Upper lobe of right lung (tissue), 1 donor: ENCODE measurements around the gene P2RX6. TPM values are rescaled to one million over a fixed set of nuclear protein-coding genes. Genes with fewer than 3 reads are reported as not detected.
"Not testable (repeated sequence)": the region's sequence is repeated elsewhere in the genome, so short reads cannot be mapped to it uniquely, and the experiment has no call there.

Experiments
- ATAC-seq: fragments of 200-7000 bp; cut with Tn5 transposase; one replicate; pipeline ENCODE4 v1.9.1; 2020; ENCODE audit warnings: mild to moderate bottlenecking, moderate library complexity
- DNase-seq: peaks from one replicate; pipeline ENCODE4 v3.0.0-alpha.2; 2020
- H3K27ac ChIP-seq: fragments of 200-600 bp; one replicate; pipeline ENCODE4 v1.8.0; 2022
- H3K27me3 ChIP-seq: fragments of 200-600 bp; one replicate; pipeline ENCODE4 v1.8.0; 2022; ENCODE audit warnings: mild to moderate bottlenecking
- H3K36me3 ChIP-seq: fragments of 200-600 bp; one replicate; pipeline ENCODE4 v1.8.0; 2022
- H3K4me1 ChIP-seq: fragments of 200-600 bp; one replicate; pipeline ENCODE4 v1.8.0; 2022
- H3K4me3 ChIP-seq: fragments of 200-600 bp; one replicate; pipeline ENCODE4 v1.8.0; 2022; ENCODE audit warnings: mild to moderate bottlenecking
- H3K9me3 ChIP-seq: fragments of 200-600 bp; one replicate; pipeline ENCODE4 v1.8.0; 2022
- intact Hi-C: fragments of 100-400 bp; cut with DNase I; formaldehyde crosslinking; loops from one replicate; pipeline ENCODE4 v1.11.0; 2022
- total RNA-seq: library from RNA; stranded (reverse); fragmentation: NEBNext Ultra II Directional; extraction: Animal tissue kit (Norgen Biotek cat#: 25700); gene quantifications from one replicate; pipeline ENCODE4 v1.2.1, GENCODE V29; 2021
- TF ChIP-seq, protein P1 (sequence below): fragments of 200-600 bp; IDR thresholded peaks from one replicate; pipeline ENCODE4 v1.8.0; 2022; ENCODE audit warnings: antibody characterized with exemption
- donor health status: DM: no; HTN: yes; CAD: no; lungs with severe emphysema.

P2RX6 gene
- total RNA-seq, 1 donor from 2014 or later: 2.2 TPM

DNA sequence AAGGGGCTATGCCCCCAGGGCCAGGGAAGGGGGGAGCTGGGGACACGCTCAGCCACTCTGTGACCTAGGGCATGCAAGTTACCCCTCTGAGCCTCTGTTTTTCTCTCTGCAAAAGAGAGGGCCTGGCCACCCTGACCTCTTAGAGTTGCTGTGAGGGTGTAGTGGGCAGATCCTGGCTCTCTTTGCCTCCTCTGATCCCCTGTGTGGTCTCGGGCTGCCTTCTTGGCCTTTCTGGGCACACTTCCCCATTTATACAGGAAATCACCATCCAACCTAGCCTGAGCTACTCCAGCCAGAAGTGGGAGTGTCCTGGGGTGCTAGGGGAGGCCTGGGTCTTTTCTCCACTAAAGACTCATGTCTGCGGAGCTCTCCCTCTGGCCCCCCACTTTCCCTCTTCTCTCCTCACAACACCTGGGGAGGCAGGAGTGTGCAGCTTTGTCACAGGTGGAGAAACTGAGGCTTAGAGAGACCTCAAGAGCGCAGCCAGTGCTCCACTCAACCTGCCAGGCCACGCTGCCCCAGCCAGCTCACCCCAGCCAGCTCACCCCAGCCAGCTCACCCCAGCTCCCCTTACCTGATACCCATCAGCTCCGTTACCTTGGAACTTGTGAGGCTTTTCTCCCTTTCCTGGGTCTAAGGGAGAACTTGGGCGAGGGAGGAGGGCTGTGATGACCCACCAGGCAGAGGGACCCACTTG is 46.5 kb upstream of the P2RX6 start:
- TF ChIP-seq, protein P1, sequence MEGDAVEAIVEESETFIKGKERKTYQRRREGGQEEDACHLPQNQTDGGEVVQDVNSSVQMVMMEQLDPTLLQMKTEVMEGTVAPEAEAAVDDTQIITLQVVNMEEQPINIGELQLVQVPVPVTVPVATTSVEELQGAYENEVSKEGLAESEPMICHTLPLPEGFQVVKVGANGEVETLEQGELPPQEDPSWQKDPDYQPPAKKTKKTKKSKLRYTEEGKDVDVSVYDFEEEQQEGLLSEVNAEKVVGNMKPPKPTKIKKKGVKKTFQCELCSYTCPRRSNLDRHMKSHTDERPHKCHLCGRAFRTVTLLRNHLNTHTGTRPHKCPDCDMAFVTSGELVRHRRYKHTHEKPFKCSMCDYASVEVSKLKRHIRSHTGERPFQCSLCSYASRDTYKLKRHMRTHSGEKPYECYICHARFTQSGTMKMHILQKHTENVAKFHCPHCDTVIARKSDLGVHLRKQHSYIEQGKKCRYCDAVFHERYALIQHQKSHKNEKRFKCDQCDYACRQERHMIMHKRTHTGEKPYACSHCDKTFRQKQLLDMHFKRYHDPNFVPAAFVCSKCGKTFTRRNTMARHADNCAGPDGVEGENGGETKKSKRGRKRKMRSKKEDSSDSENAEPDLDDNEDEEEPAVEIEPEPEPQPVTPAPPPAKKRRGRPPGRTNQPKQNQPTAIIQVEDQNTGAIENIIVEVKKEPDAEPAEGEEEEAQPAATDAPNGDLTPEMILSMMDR: no peak
- Histone ChIP-seq H3K27me3 (peaks cover 13% of the 10 kb centered on the region), H3K4me3 (no peak overlapping the region), H3K36me3 (no peaks in the 10 kb centered on the region), H3K27ac (no peak overlapping the region), H3K4me1 (no peaks in the 10 kb centered on the region), H3K9me3 (no peaks in the 10 kb centered on the region)
- intact Hi-C loops: no loop called here
- ATAC-seq (peak; percentile 59), DNase-seq (no peak)

DNA sequence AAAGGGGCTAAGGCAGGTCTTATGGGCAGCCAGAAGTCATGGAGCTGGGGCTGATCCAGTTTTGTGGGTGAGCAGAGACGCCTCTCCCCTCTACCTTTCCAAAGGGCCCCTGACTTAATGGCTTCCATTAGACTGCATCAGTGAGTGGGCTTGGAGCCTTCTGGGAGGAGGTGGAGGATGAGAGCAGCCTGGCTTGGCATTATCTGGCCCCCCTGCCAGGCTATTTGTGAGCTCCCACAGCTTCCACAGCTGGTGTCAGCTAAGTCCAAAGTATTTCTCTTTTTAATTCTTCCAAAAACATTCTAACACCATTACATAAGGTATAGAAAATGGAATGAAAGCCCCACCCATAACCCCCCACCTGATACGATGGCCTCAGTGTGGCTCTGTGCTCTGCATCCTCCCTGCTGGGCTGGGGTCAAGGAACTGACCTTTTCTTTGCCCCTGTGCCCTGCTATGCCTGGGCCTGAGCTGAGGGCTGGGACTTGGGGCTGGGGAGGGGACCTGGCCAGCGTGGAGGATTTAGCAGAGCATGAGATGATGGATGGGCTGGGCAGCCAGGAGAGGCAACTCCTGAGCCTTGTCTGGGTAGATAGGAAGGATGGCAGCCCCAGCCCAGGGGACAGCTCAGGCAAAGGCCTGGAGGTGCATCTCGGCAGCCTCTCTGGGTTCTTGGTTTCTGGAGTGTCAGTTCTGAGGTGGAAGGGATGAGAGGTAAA is 43.9 kb upstream of the P2RX6 start:
- Histone ChIP-seq H3K36me3 (no peaks in the 10 kb centered on the region), H3K9me3 (no peaks in the 10 kb centered on the region), H3K27ac (no peak overlapping the region), H3K4me3 (no peak overlapping the region), H3K4me1 (no peaks in the 10 kb centered on the region), H3K27me3 (no peaks in the 10 kb centered on the region)
- TF ChIP-seq, protein P1: no peak
- intact Hi-C loops: no loop called here
- no peak for DNase-seq
- ATAC-seq: no peak

DNA sequence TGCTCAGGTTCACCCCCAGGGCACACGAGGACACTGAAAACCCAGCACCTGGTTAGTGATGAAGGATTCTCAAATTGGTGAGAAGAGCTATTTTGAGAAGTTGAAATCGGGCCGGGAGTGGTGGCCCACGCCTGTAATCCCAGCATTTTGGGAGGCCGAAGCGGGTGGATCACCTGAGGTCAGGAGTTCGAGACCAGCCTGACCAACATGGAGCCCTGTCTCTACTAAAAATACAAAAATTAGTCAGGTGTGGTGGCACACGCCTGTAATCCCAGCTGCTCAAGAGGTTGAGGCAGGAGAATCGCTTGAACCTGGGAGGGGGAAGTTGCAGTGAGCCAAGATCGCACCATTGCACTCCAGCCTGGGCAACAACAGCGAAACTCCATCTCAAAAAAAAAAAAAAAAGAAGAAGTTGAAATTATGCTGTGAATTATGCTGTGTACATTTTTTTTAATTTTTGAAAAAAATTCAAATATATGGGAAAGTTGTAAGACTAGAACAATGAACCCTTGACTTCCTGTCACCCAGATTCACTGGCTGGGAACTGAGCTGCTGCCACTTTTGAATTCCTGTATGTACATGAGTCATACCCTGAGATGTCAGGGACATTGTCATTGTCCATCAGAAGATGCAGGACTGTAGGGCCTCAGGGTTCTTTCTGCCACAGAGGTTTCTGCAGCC is 42.8 kb upstream of the P2RX6 start:
- H3K36me3 ChIP-seq, H3K4me1 ChIP-seq, H3K4me3 ChIP-seq, H3K27me3 ChIP-seq, DNase-seq, H3K27ac ChIP-seq, H3K9me3 ChIP-seq, ATAC-seq, intact Hi-C loops: not testable (repeated sequence)

DNA sequence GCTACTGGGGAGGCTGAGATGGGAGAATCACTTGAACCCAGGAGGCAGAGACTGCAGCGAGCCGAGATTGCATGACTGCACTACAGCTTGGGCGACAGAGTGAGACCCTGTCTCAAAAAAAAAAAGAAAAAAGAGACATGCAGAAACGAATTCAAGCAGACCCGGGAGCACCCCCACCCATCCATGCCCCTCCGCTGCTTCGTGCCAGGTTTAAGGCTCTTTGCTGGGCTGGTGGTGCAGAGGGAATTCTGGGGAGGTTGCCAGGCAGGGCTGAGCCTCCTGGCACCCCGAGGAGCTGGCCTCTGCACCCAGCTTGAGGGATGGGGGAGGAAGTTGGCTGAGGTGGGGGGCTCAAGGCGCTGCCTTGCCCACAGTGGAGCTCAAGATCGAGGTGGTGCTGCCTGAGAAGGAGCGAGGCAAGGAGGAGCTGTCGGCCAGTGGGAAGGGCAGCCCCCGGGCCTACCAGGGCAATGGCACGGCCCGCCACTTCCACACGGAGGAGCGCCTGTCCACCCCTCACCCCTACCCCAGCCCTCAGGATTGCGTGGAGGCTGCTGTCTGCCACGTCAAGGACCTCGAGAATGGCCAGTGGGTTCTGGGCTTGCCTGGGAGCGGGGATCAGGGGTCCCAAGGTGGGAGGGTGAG is 41.9 kb upstream of the P2RX6 start:
- H3K9me3 ChIP-seq: no peaks in the 10 kb centered on the region
- TF ChIP-seq, protein P1: no peak
- no peaks in the 10 kb centered on the region for H3K27me3 ChIP-seq
- H3K4me1 ChIP-seq: no peaks in the 10 kb centered on the region
- H3K4me3 ChIP-seq: no peak overlapping the region
- ATAC-seq (no peak), DNase-seq (no peak)
- no peak overlapping the region for H3K27ac ChIP-seq
- intact Hi-C loops: no loop called here
- no peaks in the 10 kb centered on the region for H3K36me3 ChIP-seq

DNA sequence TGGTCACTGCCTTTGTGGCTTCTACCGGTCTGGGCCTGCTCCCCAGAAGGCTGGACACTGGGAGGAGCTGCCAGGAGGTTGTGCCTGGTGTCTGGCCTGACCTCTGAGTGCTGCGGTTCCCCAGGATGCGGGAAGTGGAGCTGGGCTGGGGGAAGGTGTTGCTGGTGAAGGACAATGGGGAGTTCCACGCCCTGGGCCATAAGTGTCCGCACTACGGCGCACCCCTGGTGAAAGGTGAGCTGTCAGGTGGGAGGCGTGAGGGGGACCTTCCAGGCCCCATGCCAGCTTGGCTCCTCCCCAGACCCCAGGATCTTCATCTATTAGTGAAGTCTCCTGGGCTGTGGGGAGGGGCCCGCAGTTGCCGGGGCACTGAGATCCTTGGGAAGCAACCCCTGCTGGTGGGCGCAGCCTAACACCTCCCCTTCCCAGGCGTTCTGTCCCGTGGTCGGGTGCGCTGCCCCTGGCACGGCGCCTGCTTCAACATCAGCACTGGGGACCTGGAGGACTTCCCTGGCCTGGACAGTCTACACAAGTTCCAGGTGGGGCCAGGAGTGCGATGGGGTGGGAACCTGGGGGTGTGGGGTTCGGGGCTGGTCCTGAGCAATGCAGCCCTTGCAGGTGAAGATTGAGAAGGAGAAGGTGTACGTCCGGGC is 41.2 kb upstream of the P2RX6 start:
- TF ChIP-seq, protein P1: no peak
- no peak overlapping the region for H3K4me3 ChIP-seq
- H3K4me1 ChIP-seq: no peaks in the 10 kb centered on the region
- H3K36me3 ChIP-seq: no peaks in the 10 kb centered on the region
- no peak overlapping the region for H3K27ac ChIP-seq
- no peaks in the 10 kb centered on the region for H3K27me3 ChIP-seq
- DNase-seq (no peak), ATAC-seq (no peak)
- intact Hi-C loops: no loop called here
- no peaks in the 10 kb centered on the region for H3K9me3 ChIP-seq
